ENCODE measurements around the gene MAP3K9. TPM values are rescaled to one million over a fixed set of nuclear protein-coding genes. Genes with fewer than 3 reads are reported as not detected.

MAP3K9 gene
- total and polyA plus RNA-seq, 10 of the 15 experiments (the other 5 are each of a cell fraction or from before 2014, with no cell fraction given): 0.48 to 7.9 (median 2.9) TPM

GRCh38 chr14:70816525-70816924, 7.2 kb upstream of the MAP3K9 start:
- Histone ChIP-seq H2AFZ (ENCODE audit: control insufficient read depth, low read depth, low read length) (no peak overlapping the region), H3K79me2 (ENCODE audit: control insufficient read depth, insufficient read depth, low read length) (no peaks in the 10 kb centered on the region), H3K4me1 (ENCODE audit: control insufficient read depth, insufficient read depth, low read length) (peaks cover 10% of the 10 kb centered on the region), H3K27me3 (replicated peaks in 1 of 2; ENCODE audit: control insufficient read depth in 2 of 2, insufficient read depth in 2 of 2, low read length in 1 of 2) (no peaks in the 10 kb centered on the region), H3K4me2 (ENCODE audit: control insufficient read depth, insufficient read depth) (no peak overlapping the region), H3K27ac (ENCODE audit: control insufficient read depth, insufficient read depth) (no peak overlapping the region), H3K36me3 (ENCODE audit: control insufficient read depth in 2 of 2, insufficient read depth in 2 of 2, low read length in 1 of 2) (no peaks in the 10 kb centered on the region), H4K20me1 (ENCODE audit: control insufficient read depth, insufficient read depth) (no peaks in the 10 kb centered on the region), H3K9me3 (replicated peaks; ENCODE audit: control insufficient read depth, insufficient read depth, low read length) (no peaks in the 10 kb centered on the region), H3K4me3 (no peak overlapping the region), H3K9ac (ENCODE audit: control insufficient read depth, insufficient read depth, low read length) (no peak overlapping the region)
- 91% methylated on average over 8 of the region's 8 CpGs for whole genome bisulfite sequencing (ENCODE audit: insufficient coverage, insufficient replicate concordance, low lambda C conversion rate, missing lambda C conversion rate)
- ATAC-seq: no peak
- ChIA-PET CTCF (interaction anchor here (0.7 to 10.9 kb wide), 25 partner anchors 9 to 729 kb away, joined by 3 to 160 read pairs (median 10); partner anchors contain the start of gene PCNX1), POLR2A (no interaction called here), SMC1A (ENCODE audit: uncharacterized antibody, unreplicated experiment) (interaction anchor here (0.6 to 9.6 kb wide), 20 partner anchors 13 to 729 kb away, joined by 3 to 119 read pairs (median 4); no protein-coding TSS in a partner anchor), RAD21 (ENCODE audit: unreplicated experiment) (interaction anchor here (0.9 to 8.6 kb wide), 9 partner anchors 8 to 193 kb away, joined by 3 to 98 read pairs (median 6); partner anchors contain the start of genes MAP3K9 and PCNX1)
- no peak for TF ChIP-seq POLR2A (IDR thresholded peaks at IDR 0.05; ENCODE audit: low read depth, low read length)
- TF ChIP-seq PRDM15 (CRISPR knock-in tag; IDR thresholded peaks at IDR 0.05): no peak
- TF ChIP-seq ATF7 (IDR thresholded peaks at IDR 0.05; ENCODE audit: low read depth): no peak
- no peak for FAIRE-seq
- no peak for DNase-seq (ENCODE audit: low read depth, low spot score)
- in situ Hi-C loops (cut with MboI): loop anchor here (5.0 kb wide), 1 partner anchor 194 kb away; no protein-coding TSS in a partner anchor
- no TSS peak for BruUV-seq (replicated peaks)
- intact Hi-C loops (cut with micrococcal nuclease; ENCODE audit: unreplicated experiment): loop anchor here (2.0 to 10.0 kb wide), 3 partner anchors 90 to 772 kb away; partner anchors contain the start of genes MED6 and PCNX1
